ENCODE results near the gene TRAF3. TPM values are rescaled to one million over a fixed set of nuclear protein-coding genes. Genes with fewer than 3 reads are reported as not detected.

The TRAF3 gene
- total RNA-seq, 1 experiment from 2014 or later: 11.2 TPM

- H3K27me3 Mint-ChIP-seq (ENCODE audit: low read depth): no peaks in the 10 kb centered on the region
- no peak overlapping the region for H3K4me3 Mint-ChIP-seq
- peaks cover 20% of the 10 kb centered on the region for H3K36me3 Mint-ChIP-seq
- CTCF ChIA-PET: no interaction called here
- peaks cover 19% of the 10 kb centered on the region for H3K9me3 Mint-ChIP-seq
- no peak for TF ChIP-seq GABPB1 (CRISPR knock-in tag; IDR thresholded peaks at IDR 0.05)
- no peak for TF ChIP-seq ZNF671 (CRISPR knock-in tag; IDR thresholded peaks at IDR 0.05)
- no peak for TF ChIP-seq FOXP4 (CRISPR knock-in tag; IDR thresholded peaks at IDR 0.05)
- no peak for TF ChIP-seq ZNF121 (CRISPR knock-in tag; IDR thresholded peaks at IDR 0.05)
- no peak for TF ChIP-seq HMGA2 (CRISPR knock-in tag; IDR thresholded peaks at IDR 0.05)
- no peak for TF ChIP-seq ZNF423 (CRISPR knock-in tag; IDR thresholded peaks at IDR 0.05)
- no peak for TF ChIP-seq EMX1 (CRISPR knock-in tag; IDR thresholded peaks at IDR 0.05)
- no peak for TF ChIP-seq TP53 (CRISPR knock-in tag; IDR thresholded peaks at IDR 0.05)
- TF ChIP-seq STAT6 (CRISPR knock-in tag; conservative IDR thresholded peaks at IDR 0.05; ENCODE audit: low read depth): no peak
- TF ChIP-seq CREM (CRISPR knock-in tag; IDR thresholded peaks at IDR 0.05): no peak
- no peak for TF ChIP-seq PRDM15 (CRISPR knock-in tag; IDR thresholded peaks at IDR 0.05)
- no peak for TF ChIP-seq ATF1 (CRISPR knock-in tag; IDR thresholded peaks at IDR 0.05)
- no peak for TF ChIP-seq MAX (CRISPR knock-in tag; IDR thresholded peaks at IDR 0.05)
- TF ChIP-seq TEAD4 (CRISPR knock-in tag; IDR thresholded peaks at IDR 0.05): no peak
- TF ChIP-seq JAZF1 (CRISPR knock-in tag; IDR thresholded peaks at IDR 0.05): no peak
- no peak for TF ChIP-seq ZMAT4 (CRISPR knock-in tag; IDR thresholded peaks at IDR 0.05)
- DNase-seq (ENCODE audit: low spot score) (no peak), ATAC-seq (no peak)
- no peak overlapping the region for H3K27ac Mint-ChIP-seq
- no peaks in the 10 kb centered on the region for H3K4me1 Mint-ChIP-seq
- POLR2A ChIA-PET: no interaction called here
These were observed 124.8 kb downstream of the TRAF3 start for GRCh38 chr14:102902086-102902485.

- H3K27me3 Mint-ChIP-seq (ENCODE audit: low read depth): no peaks in the 10 kb centered on the region
- POLR2A ChIA-PET: no interaction called here
- no peaks in the 10 kb centered on the region for H3K4me1 Mint-ChIP-seq
- CTCF ChIA-PET: no interaction called here
- DNase-seq (ENCODE audit: low spot score) (no peak), ATAC-seq (no peak)
- H3K36me3 Mint-ChIP-seq: peaks cover 21% of the 10 kb centered on the region
- H3K4me3 Mint-ChIP-seq: no peak overlapping the region
- no peak overlapping the region; the same call in 1 of the 2 replicates for H3K27ac Mint-ChIP-seq
- H3K9me3 Mint-ChIP-seq: peaks cover 20% of the 10 kb centered on the region
- TF ChIP-seq NFATC4 (CRISPR knock-in tag; IDR thresholded peaks at IDR 0.05): no peak
- no peak for TF ChIP-seq ZNF532 (CRISPR knock-in tag; IDR thresholded peaks at IDR 0.05; ENCODE audit: borderline replicate concordance)
- TF ChIP-seq E2F4 (CRISPR knock-in tag; IDR thresholded peaks at IDR 0.05; ENCODE audit: borderline replicate concordance, low read depth): no peak
- TF ChIP-seq NR2C2 (CRISPR knock-in tag; IDR thresholded peaks at IDR 0.05): no peak
These were observed 125.4 kb downstream of the TRAF3 start for GRCh38 chr14:102902523-102903247.

Measured in WTC11 (cell line).